Pons (tissue), 1 donor: ENCODE results near the gene ELMO1.

ENCODE experiments used
- DNase-seq: peaks from one replicate; pipeline ENCODE4 v3.0.0-alpha.2; 2016; ENCODE audit warnings: low spot score

Gene ELMO1

GRCh38 chr7:36875794-36876193, 572.9 kb downstream of the ELMO1 start:
- DNase-seq: no peak

GRCh38 chr7:36874041-36874440, 574.6 kb downstream of the ELMO1 start:
- DNase-seq: no peak

- no peak for DNase-seq
Measured at GRCh38 chr7:36871863-36872262, 576.8 kb downstream of the ELMO1 start.

- DNase-seq: no peak
Measured at GRCh38 chr7:36871355-36871738, 577.3 kb downstream of the ELMO1 start.

- DNase-seq: no peak
Measured at GRCh38 chr7:36870625-36871354, 577.9 kb downstream of the ELMO1 start.

GRCh38 chr7:36868727-36869411, 579.8 kb downstream of the ELMO1 start:
- DNase-seq: no peak

GRCh38 chr7:36865019-36865418, 583.6 kb downstream of the ELMO1 start:
- DNase-seq: no peak

- DNase-seq: no peak
Measured at GRCh38 chr7:36863901-36864701, 584.6 kb downstream of the ELMO1 start.

- no peak for DNase-seq
Measured at GRCh38 chr7:36862771-36863261, 585.8 kb downstream of the ELMO1 start.

GRCh38 chr7:36861656-36862055, 587.0 kb downstream of the ELMO1 start:
- no peak for DNase-seq

- DNase-seq: no peak
Measured at GRCh38 chr7:36860681-36861080, 588.0 kb downstream of the ELMO1 start.

- DNase-seq: no peak
Measured at GRCh38 chr7:36855330-36855729, 593.3 kb downstream of the ELMO1 start.

- DNase-seq: no peak
Measured at GRCh38 chr7:36854652-36855051, 594.0 kb downstream of the ELMO1 start.

GRCh38 chr7:36852931-36853330, 595.7 kb downstream of the ELMO1 start:
- no peak for DNase-seq

- no peak for DNase-seq
Measured at GRCh38 chr7:36852017-36852416, 596.6 kb downstream of the ELMO1 start.

- DNase-seq: no peak
Measured at GRCh38 chr7:36851382-36851781, 597.3 kb downstream of the ELMO1 start.

- DNase-seq: no peak
Measured at GRCh38 chr7:36847946-36848345, 600.7 kb downstream of the ELMO1 start.

GRCh38 chr7:36844374-36844773, 604.3 kb downstream of the ELMO1 start:
- no peak for DNase-seq

GRCh38 chr7:36840904-36841303, 607.8 kb downstream of the ELMO1 start:
- peak; percentile 22 for DNase-seq

- no peak for DNase-seq
Measured at GRCh38 chr7:36838616-36839225, 609.9 kb downstream of the ELMO1 start.

- no peak for DNase-seq
Measured at GRCh38 chr7:36831049-36831448, 617.6 kb downstream of the ELMO1 start.
